Activated T-cell treated with anti-CD3 and anti-CD28 coated beads for 48 hours (primary cell): ENCODE measurements around the gene OR1E1.
A peak's percentile ranks its signal among the peaks of the same experiment; 100 is the strongest.
"Not testable (repeated sequence)": the region's sequence is repeated elsewhere in the genome, so short reads cannot be mapped to it uniquely, and the experiment has no call there.

Source experiments
- DNase-seq: peaks from one replicate; pipeline ENCODE4 v3.0.0-alpha.2; 2020; ENCODE audit warnings: low read depth

The OR1E1 gene

GRCh38 chr17:3398310-3398709 lies at the start of gene OR1E1:
TSS of gene OR1E1 (minus strand) at chr17:3398410. CDS start at chr17:3398410, 0 bp downstream.
- no peak for DNase-seq

GRCh38 chr17:3447625-3448024 lies 49.4 kb upstream of the OR1E1 start:
- no peak for DNase-seq

GRCh38 chr17:3440451-3440850 lies 42.2 kb upstream of the OR1E1 start:
- DNase-seq, result no peak

- DNase-seq, result no peak
These were observed 40.2 kb upstream of the OR1E1 start for GRCh38 chr17:3438368-3438767.

GRCh38 chr17:3433741-3434140 lies 35.5 kb upstream of the OR1E1 start, which contains the start of gene OR1E2:
TSS of gene OR1E2 (minus strand) at chr17:3433841. CDS start at chr17:3433841, 0 bp downstream.
- DNase-seq, result no peak

GRCh38 chr17:3433215-3433614 lies 35.0 kb upstream of the OR1E1 start:
- peak; percentile 2 for DNase-seq

GRCh38 chr17:3418222-3418621 lies 20.0 kb upstream of the OR1E1 start:
- no peak for DNase-seq

- DNase-seq, result no peak
These were observed 17.4 kb upstream of the OR1E1 start for GRCh38 chr17:3415610-3416009.

- DNase-seq, result not testable (repeated sequence)
These were observed 14.0 kb upstream of the OR1E1 start for GRCh38 chr17:3412216-3412615.

- DNase-seq, result no peak
These were observed 12.9 kb upstream of the OR1E1 start, which contains the start of gene OR3A3 for GRCh38 chr17:3411070-3411469. TSS of gene OR3A3 (plus strand) at chr17:3411370.

GRCh38 chr17:3403856-3404255 lies 5.6 kb upstream of the OR1E1 start:
- not testable (repeated sequence) for DNase-seq

GRCh38 chr17:3401786-3402185 lies 3.6 kb upstream of the OR1E1 start:
- DNase-seq, result no peak

GRCh38 chr17:3400055-3400454 lies 1.8 kb upstream of the OR1E1 start:
- no peak for DNase-seq

- DNase-seq, result not testable (repeated sequence)
These were observed 409 bp downstream of the OR1E1 start for GRCh38 chr17:3397801-3398200.

- DNase-seq, result no peak
These were observed 8.4 kb downstream of the OR1E1 start for GRCh38 chr17:3389791-3390190.

- DNase-seq, result peak; percentile 43
These were observed 12.1 kb downstream of the OR1E1 start, which contains the start of gene OR3A2 for GRCh38 chr17:3385869-3386816. TSS of gene OR3A2 (minus strand) at chr17:3386308.

GRCh38 chr17:3381957-3382356 lies 16.3 kb downstream of the OR1E1 start:
- DNase-seq, result no peak

- DNase-seq, result no peak
These were observed 19.9 kb downstream of the OR1E1 start for GRCh38 chr17:3378321-3378720.

GRCh38 chr17:3371167-3371566 lies 27.0 kb downstream of the OR1E1 start:
- not testable (repeated sequence) for DNase-seq
